ENCODE data around the gene SRRD. TPM values are rescaled to one million over a fixed set of nuclear protein-coding genes. Genes with fewer than 3 reads are reported as not detected.

The SRRD gene
- total and polyA plus RNA-seq, 2 of the 13 experiments (the other 11 are each of a cell fraction or from before 2014, with no cell fraction given): 22.8 to 36.6 TPM

DNA sequence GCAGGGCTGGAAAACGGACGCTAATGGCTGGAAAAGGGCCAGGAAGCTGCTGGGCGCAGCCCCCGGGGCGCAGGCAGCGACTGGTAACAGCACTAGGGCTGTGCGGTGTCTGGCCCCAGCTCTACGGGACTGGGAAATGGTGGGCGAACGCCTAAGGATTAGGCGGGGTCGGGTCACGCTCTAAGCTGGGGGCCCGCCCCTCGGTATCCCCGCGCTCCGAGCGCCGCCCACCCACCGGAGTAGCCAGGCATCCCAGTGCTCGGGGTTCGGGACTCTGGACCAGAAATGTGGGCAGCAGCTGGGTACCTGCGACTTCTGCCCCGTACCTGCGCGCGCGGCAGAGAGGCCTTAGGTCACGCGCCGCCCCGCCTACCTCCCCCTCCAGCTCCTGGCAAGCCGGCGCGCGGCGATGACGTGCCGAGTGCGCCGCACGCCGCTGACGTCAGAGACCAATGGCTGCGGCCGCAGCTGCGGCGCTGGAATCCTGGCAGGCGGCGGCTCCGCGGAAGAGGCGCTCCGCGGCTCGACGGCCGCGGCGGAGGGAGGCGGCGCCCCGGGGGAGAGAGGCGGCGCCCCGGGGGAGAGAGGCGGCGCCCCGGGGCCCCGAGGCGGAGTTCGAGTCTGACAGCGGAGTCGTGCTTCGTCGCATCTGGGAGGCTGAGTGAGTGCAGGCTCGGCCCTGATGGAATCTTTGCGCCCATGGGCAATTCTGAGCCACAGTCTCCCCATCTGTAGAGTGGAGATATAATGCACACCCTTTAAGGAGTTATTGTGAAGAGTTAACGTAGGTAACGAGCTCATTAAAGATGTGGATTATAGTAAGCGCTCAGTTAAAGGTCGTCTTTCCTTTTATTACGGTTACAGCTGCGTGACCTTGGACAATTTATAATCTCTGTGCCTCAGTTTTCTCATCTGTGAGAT, at the start of gene SRRD, which contains the start of gene HPS4 (continued):
- TF ChIP-seq, protein P1, sequence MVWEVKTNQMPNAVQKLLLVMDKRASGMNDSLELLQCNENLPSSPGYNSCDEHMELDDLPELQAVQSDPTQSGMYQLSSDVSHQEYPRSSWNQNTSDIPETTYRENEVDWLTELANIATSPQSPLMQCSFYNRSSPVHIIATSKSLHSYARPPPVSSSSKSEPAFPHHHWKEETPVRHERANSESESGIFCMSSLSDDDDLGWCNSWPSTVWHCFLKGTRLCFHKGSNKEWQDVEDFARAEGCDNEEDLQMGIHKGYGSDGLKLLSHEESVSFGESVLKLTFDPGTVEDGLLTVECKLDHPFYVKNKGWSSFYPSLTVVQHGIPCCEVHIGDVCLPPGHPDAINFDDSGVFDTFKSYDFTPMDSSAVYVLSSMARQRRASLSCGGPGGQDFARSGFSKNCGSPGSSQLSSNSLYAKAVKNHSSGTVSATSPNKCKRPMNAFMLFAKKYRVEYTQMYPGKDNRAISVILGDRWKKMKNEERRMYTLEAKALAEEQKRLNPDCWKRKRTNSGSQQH (CRISPR knock-in tag; IDR thresholded peaks at IDR 0.05; ENCODE audit: low read depth): peak; percentile 48; the same call in 1 of the 2 replicates
- TF ChIP-seq ZNF260 (CRISPR knock-in tag; IDR thresholded peaks at IDR 0.05; ENCODE audit: borderline replicate concordance, low read depth): no peak
- TF ChIP-seq NBN (conservative IDR thresholded peaks at IDR 0.05): no peak
- TF ChIP-seq ZFAT (CRISPR knock-in tag; conservative IDR thresholded peaks at IDR 0.05): no peak
- TF ChIP-seq FOXJ3 (CRISPR knock-in tag; IDR thresholded peaks at IDR 0.05; ENCODE audit: borderline replicate concordance): no peak
- TF ChIP-seq SRF (IDR thresholded peaks at IDR 0.05; ENCODE audit: low read depth, low read length): peak; percentile 79
- peak; percentile 92 for TF ChIP-seq ARNTL (CRISPR knock-in tag; IDR thresholded peaks at IDR 0.05)
- TF ChIP-seq KLF11 (CRISPR knock-in tag; IDR thresholded peaks at IDR 0.05): no peak; the same call in 1 of the 2 replicates
- peak; percentile 44; the same call in 1 of the 2 replicates for TF ChIP-seq ZNF546 (CRISPR knock-in tag; conservative IDR thresholded peaks at IDR 0.05)
- peak; percentile 97 for TF ChIP-seq AHR (CRISPR knock-in tag; IDR thresholded peaks at IDR 0.05)
- TF ChIP-seq NCOR1 (IDR thresholded peaks at IDR 0.05; ENCODE audit: borderline replicate concordance, low read length): 0 out of 2 replicates have a peak, but pooled peaks have one; percentile 28
- 0 out of 2 replicates have a peak, but pooled peaks have one; percentile 22 for TF ChIP-seq SIX1 (CRISPR knock-in tag; IDR thresholded peaks at IDR 0.05; ENCODE audit: borderline replicate concordance)
- TF ChIP-seq RNF2 (conservative IDR thresholded peaks at IDR 0.05; ENCODE audit: low read depth): no peak
- TF ChIP-seq ETV6 (CRISPR knock-in tag; conservative IDR thresholded peaks at IDR 0.05): peak; percentile 83; the same call in 1 of the 2 replicates
- peak; percentile 99 for TF ChIP-seq RBFOX2 (IDR thresholded peaks at IDR 0.05; ENCODE audit: low read depth, low read length)
- TF ChIP-seq MAFK (conservative IDR thresholded peaks at IDR 0.05 in 1 of 2, IDR thresholded peaks at IDR 0.05 in 1 of 2; ENCODE audit: low read length in 2 of 2): no peak
- TF ChIP-seq, protein P2, sequence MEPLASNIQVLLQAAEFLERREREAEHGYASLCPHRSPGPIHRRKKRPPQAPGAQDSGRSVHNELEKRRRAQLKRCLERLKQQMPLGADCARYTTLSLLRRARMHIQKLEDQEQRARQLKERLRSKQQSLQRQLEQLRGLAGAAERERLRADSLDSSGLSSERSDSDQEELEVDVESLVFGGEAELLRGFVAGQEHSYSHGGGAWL (CRISPR knock-in tag; IDR thresholded peaks at IDR 0.05): peak; percentile 95
- peak; percentile 61; the same call in 1 of the 2 replicates for TF ChIP-seq ZNF556 (CRISPR knock-in tag; IDR thresholded peaks at IDR 0.05; ENCODE audit: borderline replicate concordance)
- peak; percentile 63 for TF ChIP-seq ZNF143 (CRISPR knock-in tag; IDR thresholded peaks at IDR 0.05)
- TF ChIP-seq, protein P3, sequence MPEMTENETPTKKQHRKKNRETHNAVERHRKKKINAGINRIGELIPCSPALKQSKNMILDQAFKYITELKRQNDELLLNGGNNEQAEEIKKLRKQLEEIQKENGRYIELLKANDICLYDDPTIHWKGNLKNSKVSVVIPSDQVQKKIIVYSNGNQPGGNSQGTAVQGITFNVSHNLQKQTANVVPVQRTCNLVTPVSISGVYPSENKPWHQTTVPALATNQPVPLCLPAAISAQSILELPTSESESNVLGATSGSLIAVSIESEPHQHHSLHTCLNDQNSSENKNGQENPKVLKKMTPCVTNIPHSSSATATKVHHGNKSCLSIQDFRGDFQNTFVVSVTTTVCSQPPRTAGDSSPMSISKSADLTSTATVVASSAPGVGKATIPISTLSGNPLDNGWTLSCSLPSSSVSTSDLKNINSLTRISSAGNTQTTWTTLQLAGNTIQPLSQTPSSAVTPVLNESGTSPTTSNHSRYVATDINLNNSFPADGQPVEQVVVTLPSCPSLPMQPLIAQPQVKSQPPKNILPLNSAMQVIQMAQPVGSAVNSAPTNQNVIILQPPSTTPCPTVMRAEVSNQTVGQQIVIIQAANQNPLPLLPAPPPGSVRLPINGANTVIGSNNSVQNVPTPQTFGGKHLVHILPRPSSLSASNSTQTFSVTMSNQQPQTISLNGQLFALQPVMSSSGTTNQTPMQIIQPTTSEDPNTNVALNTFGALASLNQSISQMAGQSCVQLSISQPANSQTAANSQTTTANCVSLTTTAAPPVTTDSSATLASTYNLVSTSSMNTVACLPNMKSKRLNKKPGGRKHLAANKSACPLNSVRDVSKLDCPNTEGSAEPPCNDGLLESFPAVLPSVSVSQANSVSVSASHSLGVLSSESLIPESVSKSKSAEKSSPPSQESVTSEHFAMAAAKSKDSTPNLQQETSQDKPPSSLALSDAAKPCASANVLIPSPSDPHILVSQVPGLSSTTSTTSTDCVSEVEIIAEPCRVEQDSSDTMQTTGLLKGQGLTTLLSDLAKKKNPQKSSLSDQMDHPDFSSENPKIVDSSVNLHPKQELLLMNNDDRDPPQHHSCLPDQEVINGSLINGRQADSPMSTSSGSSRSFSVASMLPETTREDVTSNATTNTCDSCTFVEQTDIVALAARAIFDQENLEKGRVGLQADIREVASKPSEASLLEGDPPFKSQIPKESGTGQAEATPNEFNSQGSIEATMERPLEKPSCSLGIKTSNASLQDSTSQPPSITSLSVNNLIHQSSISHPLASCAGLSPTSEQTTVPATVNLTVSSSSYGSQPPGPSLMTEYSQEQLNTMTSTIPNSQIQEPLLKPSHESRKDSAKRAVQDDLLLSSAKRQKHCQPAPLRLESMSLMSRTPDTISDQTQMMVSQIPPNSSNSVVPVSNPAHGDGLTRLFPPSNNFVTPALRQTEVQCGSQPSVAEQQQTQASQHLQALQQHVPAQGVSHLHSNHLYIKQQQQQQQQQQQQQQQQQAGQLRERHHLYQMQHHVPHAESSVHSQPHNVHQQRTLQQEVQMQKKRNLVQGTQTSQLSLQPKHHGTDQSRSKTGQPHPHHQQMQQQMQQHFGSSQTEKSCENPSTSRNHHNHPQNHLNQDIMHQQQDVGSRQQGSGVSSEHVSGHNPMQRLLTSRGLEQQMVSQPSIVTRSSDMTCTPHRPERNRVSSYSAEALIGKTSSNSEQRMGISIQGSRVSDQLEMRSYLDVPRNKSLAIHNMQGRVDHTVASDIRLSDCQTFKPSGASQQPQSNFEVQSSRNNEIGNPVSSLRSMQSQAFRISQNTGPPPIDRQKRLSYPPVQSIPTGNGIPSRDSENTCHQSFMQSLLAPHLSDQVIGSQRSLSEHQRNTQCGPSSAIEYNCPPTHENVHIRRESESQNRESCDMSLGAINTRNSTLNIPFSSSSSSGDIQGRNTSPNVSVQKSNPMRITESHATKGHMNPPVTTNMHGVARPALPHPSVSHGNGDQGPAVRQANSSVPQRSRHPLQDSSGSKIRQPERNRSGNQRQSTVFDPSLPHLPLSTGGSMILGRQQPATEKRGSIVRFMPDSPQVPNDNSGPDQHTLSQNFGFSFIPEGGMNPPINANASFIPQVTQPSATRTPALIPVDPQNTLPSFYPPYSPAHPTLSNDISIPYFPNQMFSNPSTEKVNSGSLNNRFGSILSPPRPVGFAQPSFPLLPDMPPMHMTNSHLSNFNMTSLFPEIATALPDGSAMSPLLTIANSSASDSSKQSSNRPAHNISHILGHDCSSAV (CRISPR knock-in tag; IDR thresholded peaks at IDR 0.05; ENCODE audit: borderline replicate concordance): no peak
